AG10803 (cell line): ENCODE data around the gene BLOC1S1.
A peak's percentile ranks its signal among the peaks of the same experiment; 100 is the strongest.

Experiments used
- DNase-seq: peaks from one replicate; pipeline ENCODE4 v3.0.0; 2010; ENCODE audit warnings: low read depth
- H3K4me3 ChIP-seq: 2 replicates; pipeline ENCODE4 v1.5.1; 2011; ENCODE audit warnings: mild to moderate bottlenecking, low read length, control low read depth
- TF ChIP-seq, protein P1 (sequence below): conservative IDR thresholded peaks from 2 replicates; pipeline ENCODE4 v1.5.1; 2011; ENCODE audit warnings: mild to moderate bottlenecking, low read length, control low read depth, inconsistent platforms

The BLOC1S1 gene

DNA sequence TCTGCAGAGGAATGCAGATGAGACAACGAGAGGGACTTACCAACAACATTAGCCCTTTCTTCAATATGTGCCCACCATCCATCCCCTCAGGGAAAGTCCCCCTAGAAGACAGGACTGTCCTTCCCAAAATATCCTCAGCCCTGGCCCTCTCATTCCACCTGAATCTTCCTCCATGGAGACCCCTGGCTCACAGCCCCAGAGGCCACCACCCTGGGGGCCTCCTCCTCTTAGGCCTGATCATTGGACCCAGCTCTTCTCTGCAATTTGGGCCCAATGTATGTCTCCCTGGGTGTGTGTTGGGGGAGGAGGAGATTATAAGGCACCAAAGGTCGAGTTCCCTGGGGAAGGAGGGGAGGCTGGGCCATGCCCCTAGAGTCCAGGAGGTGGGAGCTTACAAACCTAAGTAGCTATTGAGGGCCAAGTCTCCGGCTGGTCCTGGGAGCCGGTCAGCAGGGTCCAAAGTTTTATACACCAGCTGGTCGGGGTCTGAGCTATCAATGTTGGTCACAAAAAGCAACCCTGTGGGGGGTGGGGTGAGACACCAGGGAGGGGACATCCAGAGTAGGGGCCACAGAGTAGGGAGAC is 16.3 kb upstream of the BLOC1S1 start:
- TF ChIP-seq, protein P1, sequence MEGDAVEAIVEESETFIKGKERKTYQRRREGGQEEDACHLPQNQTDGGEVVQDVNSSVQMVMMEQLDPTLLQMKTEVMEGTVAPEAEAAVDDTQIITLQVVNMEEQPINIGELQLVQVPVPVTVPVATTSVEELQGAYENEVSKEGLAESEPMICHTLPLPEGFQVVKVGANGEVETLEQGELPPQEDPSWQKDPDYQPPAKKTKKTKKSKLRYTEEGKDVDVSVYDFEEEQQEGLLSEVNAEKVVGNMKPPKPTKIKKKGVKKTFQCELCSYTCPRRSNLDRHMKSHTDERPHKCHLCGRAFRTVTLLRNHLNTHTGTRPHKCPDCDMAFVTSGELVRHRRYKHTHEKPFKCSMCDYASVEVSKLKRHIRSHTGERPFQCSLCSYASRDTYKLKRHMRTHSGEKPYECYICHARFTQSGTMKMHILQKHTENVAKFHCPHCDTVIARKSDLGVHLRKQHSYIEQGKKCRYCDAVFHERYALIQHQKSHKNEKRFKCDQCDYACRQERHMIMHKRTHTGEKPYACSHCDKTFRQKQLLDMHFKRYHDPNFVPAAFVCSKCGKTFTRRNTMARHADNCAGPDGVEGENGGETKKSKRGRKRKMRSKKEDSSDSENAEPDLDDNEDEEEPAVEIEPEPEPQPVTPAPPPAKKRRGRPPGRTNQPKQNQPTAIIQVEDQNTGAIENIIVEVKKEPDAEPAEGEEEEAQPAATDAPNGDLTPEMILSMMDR, result no peak
- no peak for DNase-seq
- H3K4me3 ChIP-seq, result no peak overlapping the region

DNA sequence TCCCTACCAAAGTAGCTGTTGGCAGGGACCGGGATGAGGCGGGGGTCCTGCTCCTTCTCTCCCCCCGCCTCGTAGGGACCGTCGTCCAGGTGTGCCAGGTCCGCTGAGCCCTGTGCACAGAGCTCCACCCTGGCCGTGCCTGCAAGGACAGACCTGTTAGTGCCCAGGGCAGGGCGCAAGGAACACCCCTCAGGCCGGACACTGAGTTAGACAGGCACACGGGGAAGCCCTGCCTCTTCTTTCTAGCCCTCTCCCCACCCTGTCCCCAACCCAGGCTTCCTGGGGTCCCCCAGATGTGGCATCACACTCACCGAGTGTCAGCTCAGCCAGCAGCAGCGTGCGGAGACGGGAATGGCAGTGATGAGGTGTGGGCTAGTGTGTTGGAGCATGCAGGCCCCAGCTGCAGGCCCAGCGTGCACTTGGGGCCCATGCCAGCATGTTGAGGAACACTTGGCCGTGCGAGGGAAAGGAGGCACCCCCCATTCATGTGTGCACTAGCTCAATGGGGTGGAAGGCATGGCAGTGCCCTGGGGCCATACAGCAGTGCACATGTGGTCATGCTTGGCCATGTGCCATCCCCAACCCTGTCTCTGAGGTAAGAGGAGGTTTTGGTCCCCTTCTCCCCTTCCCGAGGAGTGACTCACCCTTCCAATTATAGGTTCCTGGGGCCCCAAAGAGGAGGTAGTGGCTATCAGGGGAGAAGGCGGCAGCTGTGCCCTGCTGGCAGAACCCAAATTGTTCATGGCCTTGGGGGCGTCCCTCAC is 15.4 kb upstream of the BLOC1S1 start:
- no peak overlapping the region for H3K4me3 ChIP-seq
- TF ChIP-seq, protein P1, result no peak
- DNase-seq, result peak; percentile 30

DNA sequence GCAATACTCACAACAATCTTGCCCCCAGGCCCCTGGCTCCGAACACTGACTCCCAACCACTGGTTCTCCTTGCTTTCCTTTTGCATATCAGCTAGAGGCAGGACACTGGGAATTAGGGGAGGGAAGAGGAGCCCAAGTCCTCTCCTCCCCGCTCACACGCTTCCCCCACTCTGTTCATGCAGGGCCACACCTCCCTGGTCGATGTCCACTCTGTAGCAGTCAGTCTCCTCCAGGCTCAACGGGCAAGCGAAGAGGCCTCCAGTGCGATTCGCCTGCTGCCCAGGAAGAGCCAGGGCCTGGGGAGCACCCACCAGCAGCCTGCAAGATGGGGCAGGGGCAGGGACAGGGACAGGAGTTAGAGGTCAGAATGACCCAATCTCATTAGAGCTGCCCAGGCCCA is 13.0 kb upstream of the BLOC1S1 start:
- no peak overlapping the region for H3K4me3 ChIP-seq
- DNase-seq, result no peak
- TF ChIP-seq, protein P1, result no peak

DNA sequence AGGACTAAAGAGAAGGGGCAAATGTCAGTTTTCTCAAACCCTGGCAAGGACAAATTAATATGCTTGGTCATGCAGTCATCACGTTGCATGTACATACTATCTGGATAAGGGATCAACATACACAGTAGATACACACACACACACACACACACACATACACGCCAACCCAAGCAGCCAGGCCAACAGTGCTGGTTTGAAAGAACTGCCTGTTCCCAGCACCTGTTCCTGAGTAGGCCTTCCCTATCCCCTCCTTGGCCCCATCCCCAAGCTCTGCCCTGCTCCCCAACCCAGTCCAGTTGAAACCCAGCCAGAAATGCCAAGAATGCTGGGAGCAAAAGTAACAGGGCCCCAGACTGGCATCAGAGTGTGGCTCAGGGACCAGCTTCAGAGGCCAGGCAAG is 12.6 kb upstream of the BLOC1S1 start:
- TF ChIP-seq, protein P1, result no peak
- H3K4me3 ChIP-seq, result no peak overlapping the region
- no peak for DNase-seq

DNA sequence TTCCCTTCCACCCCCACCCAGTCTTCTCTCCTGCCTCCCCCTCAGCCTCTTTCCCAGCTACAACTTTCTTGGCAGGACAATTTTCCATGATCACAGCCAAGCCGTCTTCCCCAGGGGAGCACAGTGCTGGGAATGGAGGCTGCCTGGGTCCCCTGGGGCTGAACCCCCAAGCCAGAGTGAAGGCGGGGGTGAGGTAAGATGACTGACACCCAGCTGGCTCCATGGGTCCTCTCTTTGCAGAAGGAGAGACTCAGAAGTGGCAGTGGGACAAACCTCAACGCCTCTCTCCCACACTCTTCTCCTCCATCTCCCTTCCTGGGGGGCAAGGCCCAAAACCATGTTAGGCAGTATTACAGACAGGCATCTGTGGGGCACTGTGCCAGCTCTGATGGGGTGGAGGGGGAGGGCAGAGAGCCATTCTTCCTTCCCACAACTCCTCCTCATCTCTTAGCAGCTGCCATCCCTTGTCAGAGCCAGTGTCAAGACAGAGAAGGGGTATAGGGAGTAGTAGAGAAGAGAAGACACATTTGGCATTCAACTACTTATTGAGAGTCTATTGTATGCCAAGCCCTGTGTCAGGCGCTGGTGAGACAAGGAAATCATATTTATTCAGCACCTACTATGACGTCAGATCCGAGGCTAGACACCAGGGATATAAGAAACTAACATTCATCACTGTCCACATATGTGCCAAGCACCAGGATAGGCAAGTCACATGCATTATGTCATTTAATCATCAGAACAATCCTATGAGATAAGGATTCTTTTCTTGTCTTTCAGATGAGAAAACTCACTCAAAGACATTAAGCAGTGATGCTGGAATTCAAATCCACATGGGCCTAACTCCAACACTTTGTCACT is 11.7 kb upstream of the BLOC1S1 start:
- no peak overlapping the region for H3K4me3 ChIP-seq
- DNase-seq, result no peak
- TF ChIP-seq, protein P1, result no peak

DNA sequence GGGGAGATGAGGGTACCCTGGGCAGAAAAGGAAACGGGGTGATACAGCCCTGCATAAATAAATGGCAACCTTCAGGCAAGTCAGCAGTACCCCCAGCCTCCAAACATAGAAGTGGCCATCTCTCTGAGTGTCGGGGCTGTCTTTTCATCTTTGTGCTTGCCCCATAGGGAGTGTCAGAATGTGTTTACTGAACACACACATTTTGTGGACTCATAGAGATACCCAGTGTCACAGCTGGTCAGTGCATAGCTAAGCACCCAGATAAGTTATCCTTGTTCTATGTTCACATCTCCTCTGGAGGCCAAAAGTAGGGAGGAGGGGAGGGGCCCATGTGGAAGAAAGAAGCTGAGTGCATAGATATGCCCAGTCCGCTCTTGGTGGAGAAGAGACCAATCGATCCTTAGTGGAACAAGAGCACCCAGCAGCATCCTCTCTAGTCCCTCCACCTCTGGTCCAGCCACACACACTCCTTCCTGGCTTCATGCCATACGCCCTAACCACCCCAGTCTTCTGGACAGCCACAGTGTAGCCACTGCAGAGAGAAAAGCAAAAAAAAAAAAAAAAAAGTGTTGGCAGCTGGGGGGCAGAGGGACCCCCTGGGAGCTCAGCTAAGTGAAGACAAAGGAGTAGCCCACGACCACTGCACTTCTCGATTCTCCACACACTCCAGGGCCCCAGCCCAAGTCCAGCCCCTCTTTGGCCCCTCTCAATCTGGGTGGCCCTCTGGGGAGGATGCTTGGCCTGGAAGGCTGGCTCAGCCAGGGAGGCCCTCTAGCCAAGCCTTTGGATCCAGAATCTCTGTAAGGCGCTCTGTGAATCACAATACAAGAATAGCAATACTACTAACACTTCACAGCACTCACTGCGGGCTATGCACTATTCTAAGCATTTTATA is 10.8 kb upstream of the BLOC1S1 start:
- TF ChIP-seq, protein P1, result no peak
- no peak overlapping the region for H3K4me3 ChIP-seq

More for the DNA sequence above, 10.8 kb upstream of the BLOC1S1 start:
- DNase-seq, result no peak
